Common myeloid progenitor, CD34-positive (primary cell): Measurements from ENCODE around the gene EIF2B2.

ENCODE experiments used
- CTCF ChIA-PET: fragments of 350-600 bp; sonication (Branson Sonifier 250); formaldehyde crosslinking; loops from one replicate; lab custom pipeline; 2021; ENCODE audit warnings: antibody characterized with exemption; lab: Charles Lee
- POLR2A ChIA-PET: fragments of 350-600 bp; sonication (Branson Sonifier 250); formaldehyde crosslinking; loops from one replicate; lab custom pipeline; 2021; ENCODE audit warnings: antibody characterized with exemption; lab: Charles Lee
- DNase-seq, 3 donors: peaks; one replicate each; pipeline versions ENCODE4 v3.0.0 to v3.0.0-alpha.2; 2013
- H3K27ac ChIP-seq, 2 experiments: 1 replicate in 1 of 2; 2 replicates in 1 of 2; pipeline ENCODE4 v1.7.0; 2013; ENCODE audit warnings: inconsistent platforms in 2 of 2, low read length in 2 of 2, mild to moderate bottlenecking in 2 of 2, low read depth in 1 of 2, moderate library complexity in 1 of 2; ENCODE audit not compliant: severe bottlenecking in 2 of 2, insufficient read depth in 1 of 2, poor library complexity in 1 of 2
- H3K27me3 ChIP-seq, 5 experiments: replicated peaks in 2 of 5; 1 replicate in 3 of 5; 2 replicates in 2 of 5; pipeline versions ENCODE4 v1.6.1 to v1.7.0; 2013; ENCODE audit warnings: low read length in 4 of 5, mild to moderate bottlenecking in 2 of 5, moderate library complexity in 2 of 5, inconsistent platforms in 1 of 5; ENCODE audit not compliant: insufficient read depth in 5 of 5, control insufficient read depth in 4 of 5
- H3K36me3 ChIP-seq, 4 experiments: 1 replicate in 2 of 4; 2 replicates in 2 of 4; pipeline versions ENCODE4 v1.6.1 to v1.7.0; 2013; ENCODE audit warnings: low read length in 3 of 4, control low read depth in 1 of 4, mild to moderate bottlenecking in 1 of 4; ENCODE audit not compliant: control insufficient read depth in 4 of 4, insufficient read depth in 4 of 4
- H3K4me1 ChIP-seq, 4 experiments: 1 replicate in 3 of 4; 2 replicates in 1 of 4; pipeline versions ENCODE4 v1.6.1 to v1.7.1; 2013; ENCODE audit warnings: low read length in 3 of 4, mild to moderate bottlenecking in 3 of 4, control low read depth in 1 of 4, inconsistent platforms in 1 of 4, moderate library complexity in 1 of 4; ENCODE audit not compliant: control insufficient read depth in 4 of 4, insufficient read depth in 4 of 4; ENCODE audit errors: control extremely low read depth in 1 of 4
- H3K4me3 ChIP-seq, 7 experiments: 1 replicate in 4 of 7; 2 replicates in 3 of 7; pipeline versions ENCODE4 v1.5.1 to v1.7.0; 2013; ENCODE audit warnings: mild to moderate bottlenecking in 7 of 7, low read length in 6 of 7, moderate library complexity in 6 of 7, inconsistent platforms in 2 of 7, low read depth in 2 of 7, control low read depth in 1 of 7; ENCODE audit not compliant: insufficient read depth in 4 of 7, control insufficient read depth in 1 of 7; ENCODE audit errors: extremely low read depth in 1 of 7
- H3K9me3 ChIP-seq, 5 experiments: 1 replicate in 4 of 5; 2 replicates in 1 of 5; pipeline versions ENCODE4 v1.6.1 to v1.7.1; 2013; ENCODE audit warnings: low read length in 4 of 5, mild to moderate bottlenecking in 2 of 5, inconsistent platforms in 1 of 5, low read depth in 1 of 5, moderate library complexity in 1 of 5; ENCODE audit not compliant: control insufficient read depth in 4 of 5, insufficient read depth in 2 of 5; ENCODE audit errors: control extremely low read depth in 1 of 5
- WGBS: methylation state at CpG from one replicate; pipeline ENCODE4 v1.1.5; 2013; ENCODE audit not compliant: insufficient coverage; 5-methylcytosine and 5-hydroxymethylcytosine counted together

Gene EIF2B2

DNA sequence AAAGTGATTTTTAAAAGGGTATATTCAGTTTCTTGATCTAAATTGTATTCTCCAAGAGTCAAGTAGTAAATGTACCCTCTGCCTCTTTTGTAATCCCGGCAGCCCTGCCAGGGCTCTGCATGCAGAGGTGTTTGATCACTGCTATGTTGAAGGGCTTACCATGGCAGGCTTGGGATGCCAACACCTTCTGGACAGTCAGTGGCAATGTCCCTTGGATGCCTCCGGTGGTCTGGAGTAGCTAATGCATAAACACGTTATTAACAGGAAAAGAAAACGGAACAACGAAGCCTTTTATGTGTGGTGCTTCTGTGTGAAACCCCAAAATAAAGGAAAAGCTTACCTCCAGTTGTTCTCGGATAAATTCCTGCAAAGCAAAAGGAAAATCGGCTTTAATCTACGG is 19.9 kb downstream of the EIF2B2 start:
- CTCF ChIA-PET: interaction anchor here (0.6 to 4.1 kb wide), 8 partner anchors 8 to 75 kb away, joined by 3 to 21 read pairs (median 4); partner anchors contain the start of gene ACYP1
- H3K4me1 ChIP-seq: peaks cover 0 to 9% (median 8%) of the 10 kb centered on the region in 4 experiments
- 88% methylated on average over 6 of the region's 8 CpGs for whole genome bisulfite sequencing
- no peaks in the 10 kb centered on the region for H3K27me3 ChIP-seq
- H3K36me3 ChIP-seq: peaks cover 7 to 66% (median 36%) of the 10 kb centered on the region in 4 experiments
- H3K9me3 ChIP-seq: no peaks in the 10 kb centered on the region
- peak; percentile 22 to 44 (median 43) for DNase-seq
- H3K4me3 ChIP-seq: no peak overlapping the region
- POLR2A ChIA-PET: no interaction called here
- H3K27ac ChIP-seq: no peak overlapping the region

DNA sequence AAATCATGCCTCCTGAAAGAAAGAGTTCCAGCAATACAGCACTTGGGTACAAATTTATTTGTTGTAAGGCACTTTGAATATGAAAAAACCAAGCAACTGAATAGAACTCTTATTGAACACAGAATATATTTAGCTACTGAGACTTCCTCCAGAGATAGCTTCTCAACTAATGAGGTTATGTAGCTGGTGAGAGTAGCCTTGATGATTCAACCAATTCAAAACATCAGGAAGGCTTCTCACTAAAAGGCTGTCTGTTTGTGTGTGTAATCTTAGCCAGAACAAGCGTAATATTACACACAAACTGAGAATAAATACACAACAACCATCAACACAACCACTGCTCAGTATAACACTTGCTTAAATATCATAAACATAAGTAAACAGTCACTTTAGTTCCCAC is 20.4 kb downstream of the EIF2B2 start:
- Histone ChIP-seq H3K9me3 (no peaks in the 10 kb centered on the region), H3K4me3 (no peak overlapping the region), H3K27ac (no peak overlapping the region), H3K36me3 (peaks cover 6 to 63% (median 34%) of the 10 kb centered on the region in 4 experiments), H3K4me1 (peaks cover 0 to 9% (median 8%) of the 10 kb centered on the region in 4 experiments), H3K27me3 (no peaks in the 10 kb centered on the region)
- POLR2A ChIA-PET: no interaction called here
- no peak for DNase-seq
- CTCF ChIA-PET: interaction anchor here (0.6 to 4.1 kb wide), 10 partner anchors 9 to 75 kb away, joined by 3 to 21 read pairs (median 4); partner anchors contain the start of gene ACYP1
- WGBS: 83% methylated on average over 1 of the region's 1 CpG

DNA sequence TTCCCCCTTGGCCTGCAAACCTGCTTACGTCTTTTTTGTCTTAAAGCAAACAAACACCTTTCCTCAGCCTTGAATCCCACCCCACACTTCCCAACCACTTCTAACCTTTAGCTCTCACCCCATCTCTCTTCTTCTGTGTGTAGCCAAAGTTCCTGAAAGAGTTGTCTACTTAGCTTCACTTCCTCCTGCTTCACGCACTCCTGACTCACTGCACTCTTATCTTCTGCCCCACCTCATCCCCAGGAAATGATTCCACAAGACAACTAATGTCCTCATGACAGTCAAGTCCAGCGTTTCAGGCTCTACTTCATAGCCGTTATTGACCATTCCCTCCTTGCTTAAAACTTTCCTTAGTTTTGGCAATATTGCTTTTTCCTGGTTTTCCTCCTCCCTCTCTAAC is 22.4 kb downstream of the EIF2B2 start:
- H3K36me3 ChIP-seq: peaks cover 4 to 56% (median 23%) of the 10 kb centered on the region in 4 experiments
- no peaks in the 10 kb centered on the region for H3K27me3 ChIP-seq
- H3K9me3 ChIP-seq: no peaks in the 10 kb centered on the region
- ChIA-PET POLR2A (interaction anchor here (0.7 kb wide), 1 partner anchor 434 kb away, joined by 3 read pairs; no protein-coding TSS in a partner anchor), CTCF (interaction anchor here (0.8 to 4.1 kb wide), 9 partner anchors 9 to 164 kb away, joined by 3 to 21 read pairs (median 4); no protein-coding TSS in a partner anchor)
- H3K4me1 ChIP-seq: peaks cover 0 to 9% (median 8%) of the 10 kb centered on the region in 4 experiments
- peak overlapping the region in 1 of 7 experiments; percentile 10 for H3K4me3 ChIP-seq
- 14% methylated on average over 4 of the region's 4 CpGs for WGBS
- DNase-seq: peak; percentile 39 to 53 (median 40)
- peak overlapping the region in 1 of 2 experiments; percentile 30 for H3K27ac ChIP-seq

DNA sequence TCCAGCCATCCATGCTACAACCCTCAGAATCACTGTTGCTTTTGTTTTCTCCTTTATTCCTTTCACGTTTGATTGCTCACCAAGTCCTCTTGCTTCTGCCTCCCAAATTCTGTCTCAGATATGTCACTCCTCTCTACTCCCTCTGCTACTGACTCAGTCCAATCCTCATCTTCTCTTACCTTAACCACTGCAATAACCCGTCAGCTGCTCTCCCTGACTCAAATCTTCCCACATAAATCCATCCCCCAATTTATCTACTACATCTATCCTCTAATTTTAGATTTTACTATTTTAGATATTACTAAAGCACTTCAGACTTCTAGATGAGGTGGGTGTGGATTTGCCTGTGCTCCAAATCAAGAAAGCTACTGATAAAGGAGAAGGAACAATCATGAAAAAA is 23.2 kb downstream of the EIF2B2 start:
- H3K4me3 ChIP-seq: no peak overlapping the region
- CTCF ChIA-PET: interaction anchor here (0.9 to 4.1 kb wide), 3 partner anchors 23 to 79 kb away, joined by 3 to 21 read pairs (median 3); partner anchors contain the start of gene EIF2B2
- POLR2A ChIA-PET: no interaction called here
- 100% methylated on average over 2 of the region's 2 CpGs for WGBS
- no peaks in the 10 kb centered on the region for H3K9me3 ChIP-seq
- H3K4me1 ChIP-seq: peaks cover 0 to 9% (median 8%) of the 10 kb centered on the region in 4 experiments
- H3K27me3 ChIP-seq: no peaks in the 10 kb centered on the region
- no peak for DNase-seq
- peak overlapping the region in 1 of 2 experiments; percentile 30 for H3K27ac ChIP-seq
- H3K36me3 ChIP-seq: peaks cover 6 to 58% (median 22%) of the 10 kb centered on the region in 4 experiments

DNA sequence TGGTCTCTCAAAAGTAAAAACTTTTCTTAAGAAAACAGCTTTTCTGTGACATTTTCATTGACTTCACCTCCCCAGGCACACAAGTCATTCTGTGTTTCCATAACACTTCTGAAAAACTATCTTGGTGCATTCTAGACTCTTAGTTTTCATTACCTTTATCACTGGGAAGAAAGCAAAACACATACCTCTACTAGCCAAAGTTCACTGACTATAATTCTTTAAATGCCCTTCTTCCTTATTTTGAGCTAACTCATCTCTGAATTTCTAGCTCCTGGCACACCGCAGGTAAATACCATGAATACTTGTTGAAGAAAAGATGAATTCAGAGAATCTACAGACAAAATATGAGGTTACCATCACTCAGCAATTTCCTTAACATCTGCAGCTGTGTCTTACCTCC is 27.4 kb downstream of the EIF2B2 start:
- no CpG with 5 or more reads among the region's 1 CpG for WGBS
- CTCF ChIA-PET: interaction anchor here (1.5 kb wide), 1 partner anchor 12 kb away, joined by 3 read pairs; no protein-coding TSS in a partner anchor
- peaks cover 0 to 4% (median 3%) of the 10 kb centered on the region in 4 experiments for H3K4me1 ChIP-seq
- peaks cover 14 to 67% (median 20%) of the 10 kb centered on the region in 4 experiments for H3K36me3 ChIP-seq
- no peaks in the 10 kb centered on the region for H3K9me3 ChIP-seq
- POLR2A ChIA-PET: no interaction called here
- no peak overlapping the region for H3K27ac ChIP-seq
- DNase-seq: no peak
- H3K27me3 ChIP-seq: no peaks in the 10 kb centered on the region
- no peak overlapping the region for H3K4me3 ChIP-seq

DNA sequence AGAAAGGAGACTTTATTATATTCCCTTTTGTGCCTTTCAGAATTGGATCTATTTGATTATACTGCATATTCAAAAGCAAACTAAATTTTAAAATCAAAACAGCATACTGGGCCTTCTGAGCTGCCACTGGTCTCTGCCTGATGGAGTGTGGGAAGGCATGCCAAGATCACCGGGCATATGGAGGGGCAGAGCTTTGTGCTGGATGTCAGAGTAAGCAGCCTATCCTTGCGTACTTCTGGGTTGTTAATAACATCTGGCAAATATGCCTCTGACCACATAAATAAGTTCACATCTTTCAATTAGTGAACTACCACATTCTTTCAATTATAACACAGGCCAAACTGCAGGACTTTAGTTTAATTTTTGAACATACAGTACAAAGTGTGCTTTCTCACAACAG is 30.2 kb downstream of the EIF2B2 start:
- H3K27me3 ChIP-seq: no peaks in the 10 kb centered on the region
- CTCF ChIA-PET: interaction anchor here (0.7 kb wide), 1 partner anchor 171 kb away, joined by 3 read pairs; no protein-coding TSS in a partner anchor
- H3K27ac ChIP-seq: no peak overlapping the region
- WGBS: 100% methylated on average over 2 of the region's 2 CpGs
- no peaks in the 10 kb centered on the region for H3K9me3 ChIP-seq
- POLR2A ChIA-PET: no interaction called here
- H3K4me3 ChIP-seq: no peak overlapping the region
- DNase-seq: no peak
- peaks cover 11 to 66% (median 23%) of the 10 kb centered on the region in 4 experiments for H3K36me3 ChIP-seq
- no peaks in the 10 kb centered on the region for H3K4me1 ChIP-seq

DNA sequence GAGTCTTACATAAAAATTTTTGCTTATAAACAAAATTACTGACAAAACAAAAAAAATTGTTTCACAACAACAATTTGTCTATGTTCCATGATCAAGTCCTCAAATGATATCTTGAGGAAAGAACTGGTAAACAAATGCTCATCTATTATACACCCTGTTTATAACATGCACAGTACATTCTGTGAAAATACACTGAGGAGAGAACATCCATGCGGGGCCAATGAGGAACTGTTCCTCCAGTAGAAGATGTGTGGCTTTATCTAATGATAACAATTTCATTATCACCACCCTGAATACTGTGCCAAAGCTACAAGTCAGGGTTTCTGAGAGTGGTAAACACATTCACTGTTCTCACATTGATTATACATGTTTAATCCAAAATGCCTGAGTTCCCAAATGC is 37.8 kb downstream of the EIF2B2 start:
- WGBS: no CpG with 5 or more reads among the region's 1 CpG
- Histone ChIP-seq H3K36me3 (peaks cover 9 to 40% (median 19%) of the 10 kb centered on the region in 4 experiments), H3K27ac (no peak overlapping the region), H3K4me3 (no peak overlapping the region), H3K9me3 (no peaks in the 10 kb centered on the region), H3K27me3 (no peaks in the 10 kb centered on the region), H3K4me1 (peaks cover 0 to 22% (median 8%) of the 10 kb centered on the region in 4 experiments)
- ChIA-PET POLR2A (no interaction called here), CTCF (interaction anchor here (1.0 to 2.4 kb wide), 2 partner anchors 48 to 94 kb away, joined by 4 to 8 read pairs; no protein-coding TSS in a partner anchor)
- no peak for DNase-seq
